ENCODE measurements around the gene PIK3R1.

- TF ChIP-seq CTCF (optimal IDR thresholded peaks at IDR 0.05 in 1 of 3, IDR thresholded peaks at IDR 0.05 in 1 of 3, conservative IDR thresholded peaks at IDR 0.05 in 1 of 3; ENCODE audit: extremely low read depth in 1 of 3, insufficient read depth in 2 of 3, low read length in 3 of 3) (no peak), EZH2 (IDR thresholded peaks at IDR 0.05; ENCODE audit: low read length) (no peak)
These were observed 132.0 kb downstream of the PIK3R1 start for GRCh38 chr5:68347536-68347935.

All from keratinocyte (primary cell).